Right ventricle myocardium inferior (tissue), 1 donor: ENCODE data around the gene MMP7. TPM values are rescaled to one million over a fixed set of nuclear protein-coding genes. Genes with fewer than 3 reads are reported as not detected.

Experiments used
- ATAC-seq: fragments of 200-7000 bp; cut with Tn5 transposase; one replicate; pipeline ENCODE4 v1.9.1; 2020; ENCODE audit warnings: mild to moderate bottlenecking, moderate library complexity
- DNase-seq: peaks from one replicate; pipeline ENCODE4 v3.0.0; 2021; ENCODE audit errors: missing footprints
- intact Hi-C: fragments of 100-400 bp; cut with DNase I; formaldehyde crosslinking; loops from one replicate; pipeline ENCODE4 v1.11.0; 2022
- total RNA-seq: library from RNA; stranded (reverse); fragmentation: NEBNext Ultra II Directional; extraction: Animal tissue kit (Norgen Biotek cat#: 25700); gene quantifications from one replicate; pipeline ENCODE4 v1.2.1, GENCODE V29; 2021
- donor health status: DM: no; HTN: yes; CAD: no; lungs with severe emphysema.

Gene MMP7
- total RNA-seq, 1 donor from 2014 or later: not detected

GRCh38 chr11:102473543-102473942 lies 57.0 kb downstream of the MMP7 start:
- no peak for ATAC-seq
- intact Hi-C loops: no loop called here
- DNase-seq: no peak

- ATAC-seq (no peak), DNase-seq (no peak)
- intact Hi-C loops: no loop called here
Observed at GRCh38 chr11:102472127-102472526, 58.4 kb downstream of the MMP7 start.

GRCh38 chr11:102471474-102471873 lies 59.1 kb downstream of the MMP7 start:
- intact Hi-C loops: no loop called here
- no peak for DNase-seq
- no peak for ATAC-seq

Other genes with a start within 250 kb of the MMP7 start
- 10.6 TPM for gene BIRC3, start 213.3 kb downstream of the MMP7 start, total RNA-seq
- 32.4 TPM for gene BIRC2, start 183.5 kb downstream of the MMP7 start, total RNA-seq
- 80.0 TPM for gene TMEM123, start 78.0 kb downstream of the MMP7 start, total RNA-seq
- not detected for gene MMP20, start 94.6 kb upstream of the MMP7 start, total RNA-seq
- not detected for gene MMP27, start 175.0 kb upstream of the MMP7 start, total RNA-seq
- not detected for gene MMP8, start 194.2 kb upstream of the MMP7 start, total RNA-seq
- gene MMP10, start 249.9 kb upstream of the MMP7 start, total RNA-seq: not detected